Esophagus muscularis mucosa (tissue), 4 donors: Measurements from ENCODE around the gene RRP8. TPM values are rescaled to one million over a fixed set of nuclear protein-coding genes. Genes with fewer than 3 reads are reported as not detected.

Source experiments
- DNase-seq: peaks from one replicate; pipeline ENCODE4 v3.0.0-alpha.2; 2017; ENCODE audit errors: extremely low spot score
- H3K27ac ChIP-seq, 4 donors: fragments of 200-600 bp; sonication (generic); replicated peaks in 1 of 4; 1 replicate in 3 of 4; 2 replicates in 1 of 4; pipeline ENCODE4 v1.5.1; 2016 to 2019; ENCODE audit warnings: mild to moderate bottlenecking in 1 of 4
- H3K27me3 ChIP-seq, 4 donors: fragments of 200-600 bp; sonication (generic); one replicate each; pipeline versions ENCODE4 v1.5.1 to v1.6.0; 2016 to 2019
- H3K36me3 ChIP-seq, 4 donors: fragments of 200-600 bp; sonication (generic); one replicate each; pipeline ENCODE4 v1.5.1; 2016 to 2019
- H3K4me1 ChIP-seq, 4 donors: fragments of 200-600 bp; sonication (generic); one replicate each; pipeline ENCODE4 v1.5.1; 2016 to 2019
- H3K4me3 ChIP-seq, 4 donors: fragments of 200-600 bp; sonication (generic); 1 replicate in 2 of 4; 2 replicates in 2 of 4; pipeline ENCODE4 v1.5.1; 2016 to 2019; ENCODE audit warnings: mild to moderate bottlenecking in 4 of 4, moderate library complexity in 1 of 4
- H3K9me3 ChIP-seq, 4 donors: fragments of 200-600 bp; sonication (generic); 1 replicate in 3 of 4; 2 replicates in 1 of 4; pipeline ENCODE4 v1.5.1; 2016 to 2019
- EP300 ChIP-seq: sonication (generic); formaldehyde crosslinking; IDR thresholded peaks from one replicate; pipeline ENCODE4 v1.6.1; 2017; ENCODE audit warnings: antibody characterized with exemption
- POLR2A ChIP-seq: fragments of 450-650 bp; IDR thresholded peaks from one replicate; pipeline ENCODE4 v1.6.1; 2017; ENCODE audit warnings: antibody characterized with exemption, moderate library complexity, mild to moderate bottlenecking, low read depth
- POLR2AphosphoS5 ChIP-seq, 2 donors: sonication (generic); formaldehyde crosslinking; IDR thresholded peaks; one replicate each; pipeline ENCODE4 v1.6.1; 2017; ENCODE audit warnings: antibody characterized with exemption in 2 of 2
- WGBS: methylation state at CpG from one replicate; pipeline ENCODE4 v1.1.5; 2018; 5-methylcytosine and 5-hydroxymethylcytosine counted together
- intact Hi-C: fragments of 100-400 bp; cut with DNase I; formaldehyde crosslinking; loops from one replicate; pipeline ENCODE4 v1.15.1; 2023
- total RNA-seq, 4 donors: library from RNA; depleted of rRNA; stranded (reverse); fragments of >200 nt; gene quantifications; one replicate each; pipeline versions ENCODE4 v1.1.0 to v1.2.1, GENCODE V29; 2016
- TF ChIP-seq, protein P1 (sequence below), 3 experiments: fragments of 200-600 bp in 2 of 3; fragments of 450-650 bp in 1 of 3; sonication (generic) in 2 of 3; IDR thresholded peaks; one replicate each; pipeline ENCODE4 v1.5.1; 2017 to 2019; ENCODE audit warnings: antibody characterized with exemption in 3 of 3, mild to moderate bottlenecking in 2 of 3, moderate library complexity in 1 of 3

The RRP8 gene
- total RNA-seq, 4 donors from 2014 or later = 12.4 to 34.0 (median 27.0) TPM

DNA sequence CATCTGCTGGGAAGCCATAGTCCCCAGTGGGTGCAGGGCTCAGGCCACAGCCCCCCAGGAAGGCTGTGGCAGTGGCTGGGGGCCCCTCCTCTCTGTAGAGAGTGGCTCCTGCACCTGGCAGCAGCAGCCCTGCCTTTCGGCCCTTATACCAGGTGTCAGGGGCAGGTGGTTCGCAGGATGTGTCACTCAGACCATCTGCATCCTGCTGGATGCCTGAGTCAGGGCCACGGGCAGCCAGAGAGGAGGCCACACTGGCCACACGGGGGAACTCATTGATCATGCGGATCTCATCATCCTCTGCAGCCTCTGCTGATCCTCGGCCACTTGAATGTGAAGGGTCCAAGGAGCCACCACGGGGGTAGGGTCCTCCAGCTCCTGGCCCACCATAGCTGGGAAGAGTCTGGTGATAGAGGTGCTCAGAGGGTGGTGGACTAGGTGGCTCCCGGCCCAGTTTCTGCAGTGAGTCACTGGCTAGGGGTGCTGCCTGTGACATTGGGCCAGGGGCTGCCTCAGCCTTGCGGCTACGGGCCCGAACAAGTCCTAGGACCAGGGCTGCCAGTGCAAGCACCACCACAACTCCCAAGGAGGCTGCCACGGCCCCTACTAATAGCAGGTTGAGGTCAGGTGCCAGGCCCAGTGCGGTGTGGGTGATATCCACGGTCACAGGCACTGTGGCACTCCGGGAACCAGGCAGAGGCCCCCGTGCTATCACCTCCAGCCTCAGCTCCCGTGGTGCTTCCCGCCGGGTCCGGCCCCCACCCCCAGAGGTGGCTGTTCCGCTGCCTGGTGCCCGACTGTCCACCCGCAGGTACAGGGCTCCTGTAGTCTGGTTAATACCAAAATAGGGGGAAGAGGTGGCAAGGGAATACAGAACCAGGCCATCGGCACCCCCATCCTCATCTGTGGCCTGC, 19.1 kb upstream of the RRP8 start:
- intact Hi-C loops = no loop called here
- WGBS = 88% methylated on average over 18 of the region's 24 CpGs
- DNase-seq = no peak
- no peak overlapping the region for H3K27ac ChIP-seq
- H3K9me3 ChIP-seq = no peaks in the 10 kb centered on the region
- no peak for TF ChIP-seq POLR2A
- no peaks in the 10 kb centered on the region for H3K27me3 ChIP-seq
- H3K36me3 ChIP-seq = peaks cover 0 to 55% (median 46%) of the 10 kb centered on the region in 4 donors
- peaks cover 16 to 26% (median 19%) of the 10 kb centered on the region in 4 donors for H3K4me1 ChIP-seq
- no peak overlapping the region for H3K4me3 ChIP-seq

GRCh38 chr11:6621711-6622211, 18.3 kb upstream of the RRP8 start:
- Histone ChIP-seq H3K27ac (no peak overlapping the region), H3K4me3 (no peak overlapping the region), H3K4me1 (peaks cover 16 to 29% (median 27%) of the 10 kb centered on the region in 4 donors), H3K27me3 (no peaks in the 10 kb centered on the region), H3K36me3 (peaks cover 0 to 49% (median 43%) of the 10 kb centered on the region in 4 donors), H3K9me3 (no peaks in the 10 kb centered on the region)
- whole genome bisulfite sequencing = 93% methylated on average over 3 of the region's 16 CpGs
- TF ChIP-seq POLR2A (no peak), POLR2AphosphoS5 (IDR thresholded peaks at IDR 0.05) (no peak), EP300 (no peak)
- TF ChIP-seq, protein P1, sequence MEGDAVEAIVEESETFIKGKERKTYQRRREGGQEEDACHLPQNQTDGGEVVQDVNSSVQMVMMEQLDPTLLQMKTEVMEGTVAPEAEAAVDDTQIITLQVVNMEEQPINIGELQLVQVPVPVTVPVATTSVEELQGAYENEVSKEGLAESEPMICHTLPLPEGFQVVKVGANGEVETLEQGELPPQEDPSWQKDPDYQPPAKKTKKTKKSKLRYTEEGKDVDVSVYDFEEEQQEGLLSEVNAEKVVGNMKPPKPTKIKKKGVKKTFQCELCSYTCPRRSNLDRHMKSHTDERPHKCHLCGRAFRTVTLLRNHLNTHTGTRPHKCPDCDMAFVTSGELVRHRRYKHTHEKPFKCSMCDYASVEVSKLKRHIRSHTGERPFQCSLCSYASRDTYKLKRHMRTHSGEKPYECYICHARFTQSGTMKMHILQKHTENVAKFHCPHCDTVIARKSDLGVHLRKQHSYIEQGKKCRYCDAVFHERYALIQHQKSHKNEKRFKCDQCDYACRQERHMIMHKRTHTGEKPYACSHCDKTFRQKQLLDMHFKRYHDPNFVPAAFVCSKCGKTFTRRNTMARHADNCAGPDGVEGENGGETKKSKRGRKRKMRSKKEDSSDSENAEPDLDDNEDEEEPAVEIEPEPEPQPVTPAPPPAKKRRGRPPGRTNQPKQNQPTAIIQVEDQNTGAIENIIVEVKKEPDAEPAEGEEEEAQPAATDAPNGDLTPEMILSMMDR (IDR thresholded peaks at IDR 0.05) = no peak
- intact Hi-C loops = no loop called here
- DNase-seq = no peak

GRCh38 chr11:6620636-6621035, 17.2 kb upstream of the RRP8 start:
- 91% methylated on average over 1 of the region's 1 CpG for WGBS
- TF ChIP-seq POLR2A = no peak
- TF ChIP-seq, protein P1 (IDR thresholded peaks at IDR 0.05) = no peak
- TF ChIP-seq EP300 = no peak
- no peak for TF ChIP-seq POLR2AphosphoS5 (IDR thresholded peaks at IDR 0.05)
- H3K27ac ChIP-seq = no peak overlapping the region

GRCh38 chr11:6619004-6619745, 15.8 kb upstream of the RRP8 start, which contains the start of gene TPP1:
TSS of gene TPP1 (minus strand) at chr11:6619422. CDS start at chr11:6619400, 22 bp downstream.
- intact Hi-C loops = no loop called here
- Histone ChIP-seq H3K27ac (peak within 1 kb of the TSS; percentile 86 to 98 (median 92)), H3K27me3 (no peaks in the 10 kb centered on the region), H3K4me3 (peak within 1 kb of the TSS; percentile 62 to 88 (median 84)), H3K4me1 (peaks cover 16 to 30% (median 27%) of the 10 kb centered on the region in 4 donors), H3K9me3 (no peaks in the 10 kb centered on the region), H3K36me3 (peaks cover 0 to 49% (median 43%) of the 10 kb centered on the region in 4 donors)
- peak; percentile 34 for TF ChIP-seq POLR2A
- TF ChIP-seq EP300 = no peak
- peak; percentile 96 to 99 for TF ChIP-seq POLR2AphosphoS5 (IDR thresholded peaks at IDR 0.05)
- TF ChIP-seq, protein P1 (IDR thresholded peaks at IDR 0.05) = peak in 1 of 3 experiments; percentile 8
- peak; percentile 100 for DNase-seq
- 2% methylated on average over 15 of the region's 16 CpGs for WGBS

More at GRCh38 chr11:6620636-6621035, 17.2 kb upstream of the RRP8 start:
- H3K27me3 ChIP-seq = no peaks in the 10 kb centered on the region
- no peak for DNase-seq
- peaks cover 16 to 30% (median 27%) of the 10 kb centered on the region in 4 donors for H3K4me1 ChIP-seq
- intact Hi-C loops = no loop called here
- no peaks in the 10 kb centered on the region for H3K9me3 ChIP-seq
- H3K4me3 ChIP-seq = no peak overlapping the region
- H3K36me3 ChIP-seq = peaks cover 0 to 49% (median 43%) of the 10 kb centered on the region in 4 donors
